Urothelium cell line (cell line): ENCODE results near the gene EDIL3.
"Not testable (repeated sequence)": the region's sequence is repeated elsewhere in the genome, so short reads cannot be mapped to it uniquely, and the experiment has no call there.

Source experiments
- DNase-seq: peaks from one replicate; pipeline ENCODE4 v3.0.0; 2011; ENCODE audit warnings: low spot score, mixed read lengths
- FAIRE-seq: peaks from 2 replicates; lab custom pipeline; 2011; peaks lifted over from hg19 to GRCh38; lab: Jason Lieb, UNC

EDIL3 gene

GRCh38 chr5:84379749-84380148 is 4.9 kb downstream of the EDIL3 start:
- no peak for DNase-seq
- no peak for FAIRE-seq

DNA sequence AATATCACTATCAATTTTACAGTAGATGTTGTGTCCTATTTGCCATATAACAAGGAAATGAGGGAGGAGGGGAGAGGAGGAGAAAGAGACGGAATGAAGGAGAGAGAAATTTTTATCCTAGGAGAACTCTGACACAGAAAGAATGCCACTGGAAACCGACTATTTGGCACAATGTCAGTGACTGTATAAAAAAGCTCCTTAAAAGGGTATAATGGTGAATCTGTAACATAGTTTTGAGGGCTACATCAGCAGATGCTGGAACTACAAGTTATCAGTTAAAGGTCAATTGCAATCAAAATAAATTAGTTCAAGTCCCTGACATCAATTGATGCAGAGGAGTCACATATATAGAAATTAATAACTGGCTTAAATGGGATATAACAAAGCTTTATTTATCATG is 5.7 kb downstream of the EDIL3 start:
- FAIRE-seq (no peak), DNase-seq (no peak)

DNA sequence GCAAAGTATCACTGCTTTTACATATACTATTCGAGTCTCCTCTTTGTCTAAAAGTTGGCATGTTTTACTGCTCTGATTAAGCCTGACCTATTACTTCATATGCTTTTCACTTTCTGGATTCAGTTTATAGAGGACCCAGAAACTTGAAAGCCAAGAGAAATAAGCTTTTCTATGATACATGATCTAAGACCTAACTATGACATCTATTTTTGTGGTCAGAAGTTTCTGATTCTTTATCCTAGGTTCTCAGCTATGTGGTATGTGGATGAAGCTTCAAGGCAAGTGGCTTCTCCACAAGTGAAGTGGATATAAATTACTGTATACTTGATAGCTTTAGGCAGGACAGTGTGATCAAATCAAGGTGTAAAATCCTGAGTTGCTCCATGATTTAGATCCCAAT is 6.3 kb downstream of the EDIL3 start:
- FAIRE-seq (no peak), DNase-seq (no peak)

DNA sequence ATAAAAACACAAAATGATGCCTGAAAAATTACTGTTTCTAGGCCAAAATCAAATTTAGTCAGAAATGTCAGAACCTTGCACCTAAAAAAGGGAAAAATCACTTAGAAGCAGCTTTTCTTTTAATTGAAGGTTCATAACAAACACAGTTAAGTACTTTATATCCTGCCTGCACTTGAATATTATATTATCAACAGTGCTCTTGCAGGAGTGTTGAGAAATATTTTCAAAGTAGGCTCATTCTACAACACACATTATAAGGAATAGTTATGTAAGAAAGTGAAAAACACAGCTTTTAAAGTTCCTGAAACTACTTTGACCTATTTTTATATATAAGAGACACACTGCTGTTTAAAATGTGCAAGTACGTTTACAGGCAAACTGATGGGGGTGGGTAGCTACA is 8.3 kb downstream of the EDIL3 start:
- FAIRE-seq (no peak), DNase-seq (no peak)

DNA sequence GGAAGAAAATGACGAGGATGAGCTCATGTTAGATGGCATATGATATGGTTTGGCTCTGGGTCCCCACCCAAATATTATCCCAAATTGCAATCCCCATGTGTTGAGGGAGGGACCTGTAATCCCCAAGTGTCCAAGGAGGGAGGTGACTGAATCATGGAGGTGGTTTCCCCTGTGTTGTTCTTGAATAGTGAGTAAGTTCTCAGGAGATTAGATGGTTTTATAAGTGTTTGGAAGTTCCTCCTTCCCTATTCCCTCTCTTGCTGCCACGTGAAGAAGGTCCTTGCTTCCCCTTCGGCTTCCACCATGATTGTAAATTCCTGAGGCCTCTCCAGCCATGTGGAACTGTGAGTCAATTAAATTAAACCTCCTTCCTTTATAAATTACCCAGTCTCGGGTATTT is 10.1 kb downstream of the EDIL3 start:
- DNase-seq (no peak), FAIRE-seq (no peak)

- FAIRE-seq = no peak
- DNase-seq = no peak
These were observed 11.2 kb downstream of the EDIL3 start for GRCh38 chr5:84373506-84373905.

GRCh38 chr5:84372066-84372695 is 12.5 kb downstream of the EDIL3 start:
- FAIRE-seq = no peak
- DNase-seq = no peak

DNA sequence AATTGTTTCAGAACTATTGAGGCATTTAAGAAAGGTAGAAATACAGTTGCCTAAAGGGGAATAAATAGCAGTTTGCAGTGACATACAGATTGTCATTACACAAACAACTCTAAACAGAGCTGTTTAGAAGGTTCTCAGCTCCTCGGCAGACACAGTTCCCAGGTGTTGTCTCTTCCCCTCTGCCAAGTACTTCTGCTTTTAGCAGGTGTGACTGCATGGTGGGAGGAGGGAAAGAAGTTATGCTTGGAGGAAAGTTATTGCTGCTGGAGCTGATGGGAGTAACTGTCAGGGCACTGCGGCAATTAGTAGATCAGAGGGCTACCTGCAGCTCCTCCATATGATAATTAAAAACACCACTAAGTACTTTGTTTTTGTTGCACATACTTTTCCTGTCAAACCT is 14.5 kb downstream of the EDIL3 start:
- FAIRE-seq = no peak
- DNase-seq = no peak

DNA sequence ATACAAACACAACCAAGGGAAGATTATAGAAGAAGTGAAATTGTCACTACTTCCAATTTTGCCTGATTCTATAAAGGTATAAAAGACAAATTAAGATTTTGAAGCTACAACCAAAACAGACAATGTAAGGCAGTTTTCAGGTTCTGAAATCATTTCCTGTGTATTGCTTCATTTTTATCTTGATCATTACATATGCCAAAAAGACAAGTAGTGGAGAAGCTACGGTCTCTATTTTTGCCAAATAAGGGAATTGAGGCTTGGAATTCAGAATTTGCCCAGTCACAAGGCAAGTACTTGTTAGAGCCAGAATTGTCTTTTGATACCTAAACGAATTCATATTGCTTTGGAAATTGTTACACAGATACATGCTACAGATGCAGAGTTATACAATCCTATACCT is 20.6 kb downstream of the EDIL3 start:
- no peak for FAIRE-seq
- DNase-seq = no peak

- FAIRE-seq (no peak), DNase-seq (no peak)
These were observed 22.5 kb downstream of the EDIL3 start for GRCh38 chr5:84362061-84362720.

DNA sequence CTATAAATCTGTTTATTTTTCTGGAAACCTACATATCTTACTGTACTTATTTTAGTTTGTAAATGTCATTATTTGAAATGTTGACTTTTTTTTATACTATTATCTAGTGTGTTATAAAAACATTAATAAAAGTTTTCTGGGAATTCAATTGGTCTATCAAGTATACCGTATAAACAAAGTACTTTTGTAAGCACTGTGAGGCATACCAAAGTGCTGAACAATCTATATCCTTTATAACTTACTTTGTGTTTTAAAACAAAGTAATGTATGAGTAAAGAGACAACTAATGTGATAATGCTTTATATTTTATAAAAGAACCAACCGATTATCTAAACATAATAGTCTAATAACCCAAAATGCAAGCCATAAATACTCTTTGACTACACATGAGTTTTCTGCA is 23.1 kb downstream of the EDIL3 start:
- no peak for DNase-seq
- no peak for FAIRE-seq

DNA sequence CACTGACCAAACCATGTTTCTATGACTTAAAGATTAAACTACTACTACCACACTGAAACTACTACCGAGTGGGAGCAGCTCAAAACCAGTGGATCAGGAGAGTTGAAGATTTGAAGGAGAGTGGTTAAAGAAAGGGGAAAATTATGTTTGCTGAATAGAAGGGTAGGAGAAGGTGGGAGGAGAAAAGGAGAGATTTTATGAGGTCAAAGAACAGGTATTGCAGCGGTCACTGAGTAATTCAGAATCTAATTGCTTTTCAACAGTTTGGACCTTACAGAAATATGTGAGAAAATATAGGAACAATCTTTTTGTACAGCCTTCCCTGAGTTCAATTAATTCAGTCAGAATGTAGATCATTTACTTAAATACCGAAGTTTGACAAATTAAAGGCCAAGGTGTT is 24.6 kb downstream of the EDIL3 start:
- DNase-seq = no peak
- FAIRE-seq = no peak

DNA sequence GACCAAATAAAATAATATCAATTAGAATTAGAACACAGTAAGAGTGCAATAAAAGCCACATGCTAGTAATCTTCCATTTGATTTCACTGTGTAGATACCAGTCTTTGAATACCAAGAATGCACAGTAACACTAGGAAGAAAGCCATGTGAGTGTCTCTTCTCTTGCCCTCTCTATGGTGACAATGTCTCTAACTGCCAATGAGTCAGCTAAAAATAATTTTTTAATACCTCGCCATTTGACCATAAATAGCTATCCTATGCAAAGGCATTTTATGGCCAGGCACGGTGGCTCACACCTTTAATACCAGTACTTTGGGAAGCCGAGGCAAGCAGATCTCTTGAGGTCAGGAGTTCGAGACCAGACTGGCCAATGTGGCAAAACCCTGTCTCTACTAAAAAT is 30.6 kb downstream of the EDIL3 start:
- DNase-seq (no peak), FAIRE-seq (no peak)

DNA sequence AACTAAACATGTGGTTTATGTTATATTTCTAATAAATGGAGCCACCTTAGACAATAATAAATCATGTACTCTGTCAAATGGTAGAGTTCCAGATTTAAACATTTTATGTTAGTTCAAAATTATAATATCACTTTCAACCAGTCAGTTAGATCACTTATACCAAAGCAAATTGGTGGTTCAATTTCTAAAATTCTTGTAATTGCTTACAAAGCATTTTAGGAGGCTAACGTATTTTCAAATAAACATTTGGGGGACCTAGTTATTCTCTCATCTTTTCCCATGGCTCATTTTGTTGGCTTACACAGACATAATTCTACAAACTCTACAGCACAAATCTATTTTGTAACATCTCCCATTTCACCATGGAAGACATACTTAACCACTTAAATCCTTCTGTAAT is 39.9 kb downstream of the EDIL3 start:
- FAIRE-seq = no peak

DNA sequence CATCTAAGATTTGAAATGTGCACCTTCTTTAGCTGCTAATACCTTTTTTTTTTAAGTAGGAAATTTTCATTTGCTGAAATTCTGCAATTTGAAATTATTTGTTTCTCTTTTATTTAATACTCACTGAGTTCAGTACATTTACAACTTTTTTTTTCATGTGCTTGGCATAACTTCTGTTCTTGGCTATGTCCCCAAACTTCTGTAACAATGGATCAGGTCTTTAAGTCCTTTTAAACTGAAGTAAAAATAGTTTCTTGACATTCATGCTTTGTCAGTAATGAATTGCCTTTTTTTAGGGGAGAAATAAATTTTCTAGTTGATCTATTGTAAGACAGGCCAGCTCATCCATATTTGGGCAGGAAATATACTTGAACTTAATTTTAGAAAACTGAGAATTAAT is 41.5 kb downstream of the EDIL3 start:
- FAIRE-seq = no peak
- no peak for DNase-seq

More for the DNA sequence above, 39.9 kb downstream of the EDIL3 start:
- no peak for DNase-seq

- DNase-seq = no peak
- FAIRE-seq = no peak
These were observed 52.6 kb downstream of the EDIL3 start for GRCh38 chr5:84332106-84332505.

DNA sequence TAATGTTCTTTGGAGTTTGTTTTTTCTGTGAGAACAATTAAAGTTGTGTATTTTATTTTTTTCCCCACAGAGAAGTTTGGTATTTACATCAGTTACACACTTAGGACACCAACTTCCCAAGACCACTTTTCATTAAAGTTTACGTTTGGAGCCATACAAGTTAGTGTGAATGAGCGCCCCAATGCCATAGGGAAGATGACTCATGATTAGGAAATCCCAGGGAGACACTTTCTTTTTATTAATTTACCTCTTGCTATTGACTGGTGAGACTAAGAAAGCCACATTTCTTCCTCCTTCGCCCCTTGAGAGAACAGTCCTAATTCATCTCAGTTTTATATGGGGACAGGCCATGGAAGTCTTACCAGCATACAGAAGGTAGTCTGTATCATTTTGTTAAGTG is 57.1 kb downstream of the EDIL3 start:
- no peak for DNase-seq
- FAIRE-seq = no peak

DNA sequence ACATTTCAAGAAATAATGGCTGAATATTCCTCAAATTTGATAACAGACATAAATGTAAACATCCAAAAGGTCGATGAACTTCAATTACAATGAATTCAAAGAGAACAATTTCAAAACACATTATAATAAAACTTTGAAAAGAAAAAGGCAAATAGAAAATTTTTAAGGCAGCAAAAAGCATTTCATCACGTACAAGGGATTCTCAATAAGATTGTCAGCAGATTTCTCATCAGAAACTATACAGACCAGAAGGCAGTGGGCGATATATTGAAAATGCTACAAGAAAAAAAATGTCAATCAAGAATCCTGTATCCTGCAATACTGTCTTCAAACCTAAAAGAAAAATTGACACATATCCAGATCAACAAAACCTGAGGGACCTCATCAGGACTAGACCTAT is 62.0 kb downstream of the EDIL3 start:
- FAIRE-seq (no peak), DNase-seq (no peak)

GRCh38 chr5:84317826-84318225 is 66.9 kb downstream of the EDIL3 start:
- DNase-seq, FAIRE-seq: not testable (repeated sequence)

DNA sequence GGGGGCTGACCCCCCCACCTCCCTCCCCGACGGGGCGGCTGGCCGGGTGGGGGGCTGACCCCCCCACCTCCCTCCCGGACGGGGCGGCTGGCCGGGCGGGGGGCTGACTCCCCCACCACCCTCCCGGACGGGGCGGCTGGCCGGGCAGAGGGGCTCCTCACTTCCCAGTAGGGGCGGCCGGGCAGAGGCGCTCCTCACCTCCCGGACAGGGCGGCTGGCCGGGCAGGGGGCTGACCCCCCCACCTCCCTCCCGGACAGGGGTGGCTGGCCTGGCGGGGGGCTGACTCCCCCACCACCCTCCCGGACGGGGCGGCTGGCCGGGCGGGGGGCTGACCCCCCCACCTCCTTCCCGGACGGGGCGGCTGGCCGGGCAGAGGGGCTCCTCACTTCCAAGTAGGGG is 72.4 kb downstream of the EDIL3 start:
- FAIRE-seq, DNase-seq: not testable (repeated sequence)

- DNase-seq, FAIRE-seq: not testable (repeated sequence)
These were observed 74.8 kb downstream of the EDIL3 start for GRCh38 chr5:84309850-84310249.

- DNase-seq (no peak), FAIRE-seq (no peak)
These were observed 78.1 kb downstream of the EDIL3 start for GRCh38 chr5:84306601-84307000.

DNA sequence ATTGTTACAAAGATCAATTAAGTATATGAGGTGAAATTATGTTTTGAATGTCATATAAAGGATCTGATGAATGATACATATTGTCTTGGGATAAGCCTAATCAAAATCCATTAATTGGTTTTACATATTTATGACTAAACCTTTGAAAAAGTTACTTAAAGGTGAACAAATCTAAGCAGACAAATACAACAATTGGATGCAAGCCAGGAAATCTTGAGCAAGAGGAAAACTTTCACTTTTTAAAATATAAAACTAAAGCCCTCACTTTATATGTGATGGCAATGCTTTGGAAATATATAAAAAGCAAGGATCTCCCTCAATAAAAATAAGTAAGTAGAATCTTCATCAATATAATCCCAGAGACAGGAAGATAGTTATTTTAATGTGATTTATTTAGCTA is 80.1 kb downstream of the EDIL3 start:
- FAIRE-seq = no peak
- DNase-seq = no peak
